HG02840 (cell line): ENCODE results near the gene NR2E1.

ENCODE experiments used
- ATAC-seq: cut with Tn5 transposase; IDR thresholded peaks from one replicate; pipeline ENCODE4 v1.9.1; 2021; ENCODE audit warnings: mild to moderate bottlenecking, moderate library complexity, moderate number of reproducible peaks; ENCODE audit not compliant: unreplicated experiment, low FRiP score

Gene NR2E1

GRCh38 chr6:108165714-108166663, at the start of gene NR2E1:
Gene NR2E1, plus strand, starts transcription at chr6:108166022. Its CDS starts 744 bp downstream, at chr6:108166766.
- no peak for ATAC-seq

GRCh38 chr6:108116546-108117426, 49.0 kb upstream of the NR2E1 start:
- no peak for ATAC-seq

- no peak for ATAC-seq
Observed at GRCh38 chr6:108117427-108118358, 48.1 kb upstream of the NR2E1 start.

- no peak for ATAC-seq
Observed at GRCh38 chr6:108118359-108118724, 47.5 kb upstream of the NR2E1 start.

- ATAC-seq, result no peak
Observed at GRCh38 chr6:108118810-108119768, 46.7 kb upstream of the NR2E1 start.

GRCh38 chr6:108119769-108120141, 46.1 kb upstream of the NR2E1 start:
- no peak for ATAC-seq

- no peak for ATAC-seq
Observed at GRCh38 chr6:108120311-108120710, 45.5 kb upstream of the NR2E1 start.

GRCh38 chr6:108121612-108122011, 44.2 kb upstream of the NR2E1 start:
- no peak for ATAC-seq

GRCh38 chr6:108123481-108123929, 42.3 kb upstream of the NR2E1 start:
- ATAC-seq, result no peak

- no peak for ATAC-seq
Observed at GRCh38 chr6:108123946-108124345, 41.9 kb upstream of the NR2E1 start.

GRCh38 chr6:108127056-108127455, 38.8 kb upstream of the NR2E1 start:
- no peak for ATAC-seq

- no peak for ATAC-seq
Observed at GRCh38 chr6:108127826-108128225, 38.0 kb upstream of the NR2E1 start.

GRCh38 chr6:108130262-108130661, 35.6 kb upstream of the NR2E1 start:
- no peak for ATAC-seq

- no peak for ATAC-seq
Observed at GRCh38 chr6:108132863-108133262, 33.0 kb upstream of the NR2E1 start.

- ATAC-seq, result no peak
Observed at GRCh38 chr6:108133594-108134179, 32.1 kb upstream of the NR2E1 start.

- ATAC-seq, result no peak
Observed at GRCh38 chr6:108134213-108134970, 31.4 kb upstream of the NR2E1 start.

- ATAC-seq, result no peak
Observed at GRCh38 chr6:108142240-108142639, 23.6 kb upstream of the NR2E1 start.

- ATAC-seq, result no peak
Observed at GRCh38 chr6:108145639-108146038, 20.2 kb upstream of the NR2E1 start.
